Transverse colon (tissue), 4 donors: ENCODE measurements around the gene ZFTA. TPM values are rescaled to one million over a fixed set of nuclear protein-coding genes. Genes with fewer than 3 reads are reported as not detected.

ENCODE experiments used
- DNase-seq: peaks from one replicate; pipeline ENCODE4 v3.0.0-alpha.2; 2019
- H3K27ac ChIP-seq, 4 donors: fragments of 200-600 bp; sonication (generic); 2 replicates each; pipeline ENCODE4 v1.5.1; 2016 to 2018; ENCODE audit warnings: inconsistent platforms in 4 of 4
- H3K27me3 ChIP-seq: fragments of 200-600 bp; sonication (generic); 2 replicates; pipeline ENCODE4 v1.5.1; 2017; ENCODE audit warnings: inconsistent platforms
- H3K36me3 ChIP-seq, 4 donors: fragments of 200-600 bp; sonication (generic); 2 replicates each; pipeline ENCODE4 v1.5.1; 2017 to 2019; ENCODE audit warnings: inconsistent platforms in 4 of 4
- H3K4me1 ChIP-seq, 4 donors: fragments of 200-600 bp; sonication (generic); 2 replicates each; pipeline ENCODE4 v1.5.1; 2017 to 2020; ENCODE audit warnings: inconsistent platforms in 4 of 4
- H3K4me3 ChIP-seq, 4 donors: fragments of 200-600 bp; sonication (generic); 1 replicate in 1 of 4; 2 replicates in 3 of 4; pipeline versions ENCODE4 v1.5.1 to v1.6.1; 2017 to 2019; ENCODE audit warnings: inconsistent platforms in 4 of 4
- H3K9me3 ChIP-seq, 2 donors: fragments of 200-600 bp; sonication (generic); 2 replicates each; pipeline ENCODE4 v1.5.1; 2017 to 2019; ENCODE audit warnings: inconsistent platforms in 2 of 2
- EP300 ChIP-seq: sonication (generic); formaldehyde crosslinking; IDR thresholded peaks from one replicate; pipeline ENCODE4 v1.6.1; 2017; ENCODE audit warnings: antibody characterized with exemption, low read depth
- POLR2A ChIP-seq: fragments of 450-650 bp; IDR thresholded peaks from one replicate; pipeline ENCODE4 v1.6.1; 2016; ENCODE audit warnings: antibody characterized with exemption, mild to moderate bottlenecking, moderate library complexity
- POLR2AphosphoS5 ChIP-seq, 3 donors: sonication (generic); formaldehyde crosslinking; IDR thresholded peaks; one replicate each; pipeline ENCODE4 v1.6.1; 2016; ENCODE audit warnings: antibody characterized with exemption in 3 of 3
- WGBS, 2 donors: methylation state at CpG; one replicate each; pipeline ENCODE4 v1.1.5; 2018; ENCODE audit warnings: low coverage in 1 of 2; 5-methylcytosine and 5-hydroxymethylcytosine counted together
- in situ Hi-C, 4 donors: fragments of 200-750 bp; cut with MboI; loops; one replicate each; pipeline versions ENCODE4 v1.15.0 to v1.15.1; 2017; ENCODE audit warnings: low sequenced_read_pairs in 3 of 4, low pct_ligation_motif_present in 1 of 4, low pct_unique_long_range_greater_than_20kb in 1 of 4
- intact Hi-C: fragments of 100-400 bp; cut with DNase I; formaldehyde crosslinking; loops from one replicate; pipeline ENCODE4 v1.15.1; 2023; ENCODE audit warnings: low total_unique reads
- total RNA-seq, 4 donors: library from RNA; depleted of rRNA; stranded (reverse); fragments of >200 nt; gene quantifications; one replicate each; pipeline ENCODE4 v1.1.0, GENCODE V29; 2016
- TF ChIP-seq, protein P1 (sequence below), 5 experiments: fragments of 200-600 bp in 3 of 5; fragments of 450-650 bp in 2 of 5; sonication (generic) in 3 of 5; IDR thresholded peaks; 1 replicate in 2 of 5; 2 replicates in 3 of 5; pipeline ENCODE4 v1.5.1; 2016 to 2017; ENCODE audit warnings: antibody characterized with exemption in 5 of 5, inconsistent platforms in 3 of 5, mild to moderate bottlenecking in 2 of 5, moderate library complexity in 1 of 5

ZFTA gene
- total RNA-seq, 4 donors from 2014 or later: 4.6 to 15.7 (median 11.0) TPM

GRCh38 chr11:63764679-63765647 lies 3.6 kb downstream of the ZFTA start:
- in situ Hi-C loops (loop anchor here in 1 of 4 donors (10.0 kb wide), 1 partner anchor 180 kb away; no protein-coding TSS in a partner anchor), intact Hi-C loops (loop anchor here (5.0 to 10.0 kb wide), 2 partner anchors 47 to 80 kb away; partner anchors contain the start of genes RTN3 and SPINDOC)
- TF ChIP-seq POLR2A: no peak
- TF ChIP-seq POLR2AphosphoS5 (IDR thresholded peaks at IDR 0.05): no peak
- TF ChIP-seq, protein P1, sequence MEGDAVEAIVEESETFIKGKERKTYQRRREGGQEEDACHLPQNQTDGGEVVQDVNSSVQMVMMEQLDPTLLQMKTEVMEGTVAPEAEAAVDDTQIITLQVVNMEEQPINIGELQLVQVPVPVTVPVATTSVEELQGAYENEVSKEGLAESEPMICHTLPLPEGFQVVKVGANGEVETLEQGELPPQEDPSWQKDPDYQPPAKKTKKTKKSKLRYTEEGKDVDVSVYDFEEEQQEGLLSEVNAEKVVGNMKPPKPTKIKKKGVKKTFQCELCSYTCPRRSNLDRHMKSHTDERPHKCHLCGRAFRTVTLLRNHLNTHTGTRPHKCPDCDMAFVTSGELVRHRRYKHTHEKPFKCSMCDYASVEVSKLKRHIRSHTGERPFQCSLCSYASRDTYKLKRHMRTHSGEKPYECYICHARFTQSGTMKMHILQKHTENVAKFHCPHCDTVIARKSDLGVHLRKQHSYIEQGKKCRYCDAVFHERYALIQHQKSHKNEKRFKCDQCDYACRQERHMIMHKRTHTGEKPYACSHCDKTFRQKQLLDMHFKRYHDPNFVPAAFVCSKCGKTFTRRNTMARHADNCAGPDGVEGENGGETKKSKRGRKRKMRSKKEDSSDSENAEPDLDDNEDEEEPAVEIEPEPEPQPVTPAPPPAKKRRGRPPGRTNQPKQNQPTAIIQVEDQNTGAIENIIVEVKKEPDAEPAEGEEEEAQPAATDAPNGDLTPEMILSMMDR (IDR thresholded peaks at IDR 0.05): no peak
- no peak for TF ChIP-seq EP300
- Histone ChIP-seq H3K4me3 (peak overlapping the region in 1 of 4 donors; percentile 27), H3K4me1 (peaks cover 25 to 69% (median 56%) of the 10 kb centered on the region in 4 donors), H3K27me3 (peaks cover 13% of the 10 kb centered on the region), H3K9me3 (no peaks in the 10 kb centered on the region), H3K36me3 (no peaks in the 10 kb centered on the region), H3K27ac (peak overlapping the region; percentile 67 to 89 (median 82))
- peak; percentile 68 for DNase-seq
- WGBS, 2 donors: 10 to 57% methylated on average over 1 to 13 of the region's 30 CpGs

- intact Hi-C loops: loop anchor here (10.0 kb wide), 1 partner anchor 80 kb away; the partner anchor contains the start of gene RTN3
- H3K9me3 ChIP-seq: no peaks in the 10 kb centered on the region
- in situ Hi-C loops: loop anchor here in 1 of 4 donors (10.0 kb wide), 1 partner anchor 180 kb away; no protein-coding TSS in a partner anchor
- 84% methylated on average over 23 of the region's 23 CpGs; no CpG with 5 or more reads in 1 of the 2 donors for WGBS, 2 donors
- no peak for DNase-seq
- H3K27me3 ChIP-seq: peaks cover 7% of the 10 kb centered on the region
- H3K36me3 ChIP-seq: no peaks in the 10 kb centered on the region
- H3K4me3 ChIP-seq: peak overlapping the region in 3 of 4 donors; percentile 40 to 49 (median 41)
- TF ChIP-seq POLR2A: no peak
- TF ChIP-seq, protein P1 (IDR thresholded peaks at IDR 0.05): no peak
- no peak for TF ChIP-seq EP300
- no peak for TF ChIP-seq POLR2AphosphoS5 (IDR thresholded peaks at IDR 0.05)
- peak overlapping the region; percentile 67 to 89 (median 82) for H3K27ac ChIP-seq
- H3K4me1 ChIP-seq: peaks cover 21 to 62% (median 51%) of the 10 kb centered on the region in 4 donors
Observed at GRCh38 chr11:63764340-63764678, 4.3 kb downstream of the ZFTA start.

DNA sequence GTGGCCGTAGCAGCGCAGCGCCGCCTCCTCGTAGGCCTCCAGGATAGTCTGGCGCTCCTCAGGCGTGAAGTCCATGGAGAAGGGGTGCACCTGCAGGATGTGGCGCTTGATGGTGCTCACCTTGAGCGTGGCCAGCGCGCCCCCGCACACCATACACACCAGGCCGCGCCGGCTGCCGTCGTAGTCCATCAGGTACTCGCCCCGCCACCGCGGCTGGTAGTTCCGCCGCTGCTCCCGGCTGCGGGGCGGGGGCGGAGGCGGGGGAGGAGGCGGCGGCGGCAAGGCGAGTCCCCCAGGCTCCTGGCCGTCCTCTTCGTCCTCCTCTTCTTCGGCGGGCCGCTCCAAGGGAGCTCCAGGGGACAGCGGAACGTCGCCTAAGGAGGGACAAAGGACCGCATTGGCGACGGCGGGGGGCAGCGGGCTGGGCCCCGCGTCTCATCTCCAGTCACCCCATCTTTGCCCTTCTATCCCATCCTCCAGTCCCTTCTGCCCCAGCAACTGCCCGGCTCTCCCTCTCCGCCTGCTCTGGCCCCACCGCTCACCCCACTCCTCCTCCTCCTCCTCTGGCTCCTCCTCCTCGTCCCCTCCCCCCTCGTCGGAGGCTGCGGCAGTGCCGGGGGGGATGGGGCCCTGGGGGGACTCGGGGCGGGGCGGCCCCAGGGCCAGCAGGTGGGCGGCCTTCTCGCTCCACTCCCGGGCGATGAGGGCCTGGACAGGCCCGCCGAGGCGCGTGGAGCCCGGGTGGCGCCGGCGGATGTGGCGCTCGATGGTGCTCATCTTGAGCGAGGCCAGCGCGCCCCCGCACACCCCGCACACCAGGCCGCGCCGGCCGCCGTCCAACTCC lies 4.9 kb downstream of the ZFTA start:
- Histone ChIP-seq H3K27me3 (peaks cover under 1% of the 10 kb centered on the region), H3K4me3 (peak overlapping the region; percentile 3 to 49 (median 40)), H3K27ac (peak overlapping the region; percentile 67 to 89 (median 82)), H3K36me3 (peaks cover 0 to 1% (median 0%) of the 10 kb centered on the region in 4 donors), H3K9me3 (no peaks in the 10 kb centered on the region), H3K4me1 (peaks cover 20 to 60% (median 48%) of the 10 kb centered on the region in 4 donors)
- WGBS, 2 donors: 77% methylated on average over 66 of the region's 82 CpGs; no CpG with 5 or more reads in 1 of the 2 donors
- peak; percentile 40 for DNase-seq
- intact Hi-C loops: loop anchor here (10.0 kb wide), 1 partner anchor 79 kb away; the partner anchor contains the start of gene RTN3
- peak in 1 of 3 donors; percentile 21 for TF ChIP-seq POLR2AphosphoS5 (IDR thresholded peaks at IDR 0.05)
- TF ChIP-seq POLR2A: no peak
- TF ChIP-seq, protein P1 (IDR thresholded peaks at IDR 0.05): no peak
- no peak for TF ChIP-seq EP300
- in situ Hi-C loops: loop anchor here in 1 of 4 donors (10.0 kb wide), 1 partner anchor 181 kb away; no protein-coding TSS in a partner anchor
